ENCODE measurements around the gene OR51B4.

DNA sequence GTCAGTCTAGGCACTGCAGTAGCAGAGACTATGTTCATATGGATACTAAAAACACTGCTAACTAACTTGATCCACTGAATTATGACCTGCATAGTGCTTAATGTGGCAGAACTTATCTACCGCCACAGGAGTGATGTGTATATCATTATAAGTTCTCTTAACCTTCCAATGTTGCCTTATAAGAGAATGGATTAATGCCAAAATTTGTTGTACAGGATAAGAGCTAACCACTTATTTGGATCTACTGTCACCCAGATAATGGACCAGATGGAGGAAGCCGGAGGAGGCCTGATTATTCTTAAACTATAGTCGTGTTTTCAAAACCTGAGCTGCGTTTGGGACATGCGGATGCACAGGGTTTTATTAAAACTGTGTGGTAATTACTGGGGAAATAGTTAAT, 1.9 kb upstream of the OR51B4 start:
- TF ChIP-seq POLR2AphosphoS5 (IDR thresholded peaks at IDR 0.05) = no peak
- TF ChIP-seq, protein P1, sequence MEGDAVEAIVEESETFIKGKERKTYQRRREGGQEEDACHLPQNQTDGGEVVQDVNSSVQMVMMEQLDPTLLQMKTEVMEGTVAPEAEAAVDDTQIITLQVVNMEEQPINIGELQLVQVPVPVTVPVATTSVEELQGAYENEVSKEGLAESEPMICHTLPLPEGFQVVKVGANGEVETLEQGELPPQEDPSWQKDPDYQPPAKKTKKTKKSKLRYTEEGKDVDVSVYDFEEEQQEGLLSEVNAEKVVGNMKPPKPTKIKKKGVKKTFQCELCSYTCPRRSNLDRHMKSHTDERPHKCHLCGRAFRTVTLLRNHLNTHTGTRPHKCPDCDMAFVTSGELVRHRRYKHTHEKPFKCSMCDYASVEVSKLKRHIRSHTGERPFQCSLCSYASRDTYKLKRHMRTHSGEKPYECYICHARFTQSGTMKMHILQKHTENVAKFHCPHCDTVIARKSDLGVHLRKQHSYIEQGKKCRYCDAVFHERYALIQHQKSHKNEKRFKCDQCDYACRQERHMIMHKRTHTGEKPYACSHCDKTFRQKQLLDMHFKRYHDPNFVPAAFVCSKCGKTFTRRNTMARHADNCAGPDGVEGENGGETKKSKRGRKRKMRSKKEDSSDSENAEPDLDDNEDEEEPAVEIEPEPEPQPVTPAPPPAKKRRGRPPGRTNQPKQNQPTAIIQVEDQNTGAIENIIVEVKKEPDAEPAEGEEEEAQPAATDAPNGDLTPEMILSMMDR (IDR thresholded peaks at IDR 0.05) = no peak
- TF ChIP-seq POLR2A (IDR thresholded peaks at IDR 0.05) = no peak
